HG02798 (cell line): ENCODE data around the gene HES5.

ENCODE experiments used
- ATAC-seq: cut with Tn5 transposase; IDR thresholded peaks from one replicate; pipeline ENCODE4 v1.9.1; 2021; ENCODE audit warnings: mild to moderate bottlenecking; ENCODE audit not compliant: unreplicated experiment, poor library complexity

Gene HES5

GRCh38 chr1:2486558-2486957, 43.5 kb downstream of the HES5 start:
- no peak for ATAC-seq

- ATAC-seq: no peak
These were observed 44.0 kb downstream of the HES5 start for GRCh38 chr1:2486041-2486440.

- ATAC-seq: no peak
These were observed 46.1 kb downstream of the HES5 start for GRCh38 chr1:2483970-2484369.

- ATAC-seq: no peak
These were observed 47.0 kb downstream of the HES5 start for GRCh38 chr1:2483026-2483425.

GRCh38 chr1:2482588-2482987, 47.5 kb downstream of the HES5 start:
- no peak for ATAC-seq

- ATAC-seq: no peak
These were observed 48.2 kb downstream of the HES5 start for GRCh38 chr1:2481885-2482284.

GRCh38 chr1:2480986-2481364, 49.1 kb downstream of the HES5 start:
- no peak for ATAC-seq

GRCh38 chr1:2480236-2480985, 49.7 kb downstream of the HES5 start:
- no peak for ATAC-seq

GRCh38 chr1:2479618-2480017, 50.4 kb downstream of the HES5 start:
- ATAC-seq: no peak

- ATAC-seq: no peak
These were observed 50.9 kb downstream of the HES5 start for GRCh38 chr1:2479186-2479585.
